Thyroid gland (tissue), 4 donors: ENCODE data around the gene NDUFA12.

Source experiments
- POLR2A ChIP-seq, 2 donors: fragments of 450-650 bp; IDR thresholded peaks; one replicate each; pipeline ENCODE4 v1.6.1; 2017; ENCODE audit warnings: antibody characterized with exemption in 2 of 2, mild to moderate bottlenecking in 2 of 2, moderate library complexity in 1 of 2
- TF ChIP-seq, protein P1 (sequence below), 6 experiments: fragments of 200-600 bp in 3 of 6; fragments of 450-650 bp in 3 of 6; sonication (generic) in 3 of 6; IDR thresholded peaks; one replicate each; pipeline ENCODE4 v1.5.1; 2016 to 2019; ENCODE audit warnings: antibody characterized with exemption in 6 of 6, mild to moderate bottlenecking in 2 of 6, inconsistent platforms in 1 of 6, moderate library complexity in 1 of 6

DNA sequence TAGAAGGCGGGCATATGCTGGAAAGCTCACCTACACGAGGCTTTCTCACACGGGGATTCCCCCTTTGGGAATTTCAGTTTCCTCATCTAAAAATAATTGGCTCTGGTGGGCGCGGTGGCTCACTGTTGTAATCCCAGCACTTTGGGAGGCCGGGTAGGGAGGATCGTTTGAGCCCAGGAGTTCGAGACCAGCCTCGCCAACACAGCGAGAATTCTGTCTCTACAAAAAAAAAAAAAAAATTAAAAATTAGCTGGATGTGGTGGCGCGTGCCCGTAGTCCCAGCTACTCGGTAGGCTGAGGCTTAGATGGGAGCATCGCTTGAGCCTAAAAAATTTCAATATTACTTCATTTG is 400 bp upstream of the NDUFA12 start:
- no peak for TF ChIP-seq POLR2A (IDR thresholded peaks at IDR 0.05)
- TF ChIP-seq, protein P1, sequence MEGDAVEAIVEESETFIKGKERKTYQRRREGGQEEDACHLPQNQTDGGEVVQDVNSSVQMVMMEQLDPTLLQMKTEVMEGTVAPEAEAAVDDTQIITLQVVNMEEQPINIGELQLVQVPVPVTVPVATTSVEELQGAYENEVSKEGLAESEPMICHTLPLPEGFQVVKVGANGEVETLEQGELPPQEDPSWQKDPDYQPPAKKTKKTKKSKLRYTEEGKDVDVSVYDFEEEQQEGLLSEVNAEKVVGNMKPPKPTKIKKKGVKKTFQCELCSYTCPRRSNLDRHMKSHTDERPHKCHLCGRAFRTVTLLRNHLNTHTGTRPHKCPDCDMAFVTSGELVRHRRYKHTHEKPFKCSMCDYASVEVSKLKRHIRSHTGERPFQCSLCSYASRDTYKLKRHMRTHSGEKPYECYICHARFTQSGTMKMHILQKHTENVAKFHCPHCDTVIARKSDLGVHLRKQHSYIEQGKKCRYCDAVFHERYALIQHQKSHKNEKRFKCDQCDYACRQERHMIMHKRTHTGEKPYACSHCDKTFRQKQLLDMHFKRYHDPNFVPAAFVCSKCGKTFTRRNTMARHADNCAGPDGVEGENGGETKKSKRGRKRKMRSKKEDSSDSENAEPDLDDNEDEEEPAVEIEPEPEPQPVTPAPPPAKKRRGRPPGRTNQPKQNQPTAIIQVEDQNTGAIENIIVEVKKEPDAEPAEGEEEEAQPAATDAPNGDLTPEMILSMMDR (IDR thresholded peaks at IDR 0.05), result no peak
